ENCODE results near the gene SOX1.

The SOX1 gene

DNA sequence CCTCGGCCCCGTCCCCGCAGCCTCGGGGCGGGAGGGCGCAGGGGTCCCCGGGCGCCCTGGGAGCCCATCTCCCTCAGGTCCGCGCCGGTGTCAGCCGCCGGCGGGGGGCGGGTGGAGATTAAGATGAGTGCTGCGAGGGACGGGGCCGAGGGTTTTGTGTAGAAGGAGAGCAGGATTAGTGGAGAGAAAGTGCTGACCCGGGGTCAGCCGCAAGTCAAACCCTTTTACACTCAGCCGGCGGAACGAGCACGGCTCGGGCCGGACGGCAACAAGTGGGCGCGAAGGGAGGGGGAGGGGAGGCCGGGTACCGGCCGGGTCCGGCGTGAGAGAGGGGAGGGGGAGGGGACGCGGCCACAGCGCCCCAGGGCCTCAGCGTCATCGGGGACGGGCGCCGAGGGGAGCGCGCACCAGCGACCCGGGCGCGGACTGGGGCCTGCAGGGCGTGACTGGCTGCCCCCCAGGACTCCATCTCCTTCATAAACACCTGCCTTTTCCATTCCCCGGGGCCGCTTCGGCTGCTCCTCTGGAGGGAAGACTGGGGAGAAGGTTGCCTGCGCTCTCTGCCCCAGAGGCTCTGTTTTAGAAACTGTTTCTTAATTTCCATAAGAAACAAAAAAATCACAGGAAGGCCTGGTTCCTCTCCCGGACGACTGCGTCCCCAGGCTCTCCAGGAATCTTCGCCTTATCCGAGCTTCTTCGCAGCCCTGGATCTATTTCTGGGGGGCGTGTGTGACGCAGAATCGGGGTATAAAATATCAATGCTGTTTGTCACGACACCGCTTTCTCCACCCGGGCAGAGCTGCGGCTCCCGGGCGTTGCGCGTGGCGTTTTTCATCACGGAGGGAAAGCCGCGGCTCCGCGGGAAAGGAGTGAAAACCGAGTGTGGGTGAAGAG, 6.5 kb downstream of the SOX1 start:
- DNase-seq, result no peak

- no peak for DNase-seq
These were observed 7.4 kb downstream of the SOX1 start for GRCh38 chr13:112074139-112074865.

- DNase-seq, result no peak
These were observed 10.8 kb downstream of the SOX1 start for GRCh38 chr13:112077729-112078128.

- no peak for DNase-seq
These were observed 11.3 kb downstream of the SOX1 start for GRCh38 chr13:112078216-112078615.

DNA sequence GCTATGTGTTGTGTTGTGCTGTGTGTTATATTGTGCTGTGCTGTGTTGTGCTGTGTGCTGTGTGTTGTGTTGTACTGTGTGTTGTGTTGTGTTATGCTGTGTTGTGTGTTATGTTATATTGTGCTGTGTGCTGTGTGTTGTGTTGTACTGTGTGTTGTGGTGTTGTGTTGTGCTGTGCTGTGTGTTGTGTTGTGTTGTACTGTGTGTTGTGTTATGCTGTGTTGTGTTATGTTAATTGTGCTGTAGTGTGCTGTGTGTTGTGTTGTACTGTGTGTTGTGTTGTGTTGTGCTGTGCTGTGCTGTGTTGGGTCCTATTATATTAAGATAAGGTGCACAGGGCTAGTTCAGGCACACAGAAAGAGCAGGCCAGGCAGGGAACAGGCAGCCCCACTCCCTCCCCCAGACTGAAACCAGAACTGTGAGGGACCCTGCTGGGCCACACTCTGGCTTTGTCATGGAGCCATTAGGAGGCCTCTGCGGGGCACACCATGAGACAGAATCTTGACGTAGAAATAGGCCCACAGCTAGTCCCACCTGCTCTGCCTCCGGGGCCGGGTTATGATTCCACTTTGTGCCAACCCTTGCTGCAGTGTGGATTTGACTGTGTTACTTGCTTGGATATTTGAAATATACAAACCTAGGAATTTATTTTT, 12.1 kb downstream of the SOX1 start:
- DNase-seq, result no peak

DNA sequence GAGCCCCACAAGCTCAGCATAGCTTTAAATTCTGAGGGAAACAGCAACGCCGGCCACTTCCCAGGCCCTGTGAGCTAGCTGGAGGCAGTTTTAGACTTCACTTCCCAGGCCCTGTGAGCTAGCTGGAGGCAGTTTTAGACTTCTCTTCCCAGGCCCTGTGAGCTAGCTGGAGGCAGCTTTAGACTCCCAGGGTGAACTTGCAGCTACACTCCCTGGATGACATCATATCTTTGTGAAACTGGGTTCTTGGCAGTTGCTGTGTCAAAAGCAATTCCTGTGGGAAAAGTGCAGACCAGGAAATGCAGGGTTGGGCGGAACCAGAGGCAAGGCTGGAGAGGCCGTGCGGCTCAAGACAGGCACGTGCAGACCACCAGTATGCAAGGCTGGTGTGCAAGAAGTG, 12.7 kb downstream of the SOX1 start:
- DNase-seq, result no peak

DNA sequence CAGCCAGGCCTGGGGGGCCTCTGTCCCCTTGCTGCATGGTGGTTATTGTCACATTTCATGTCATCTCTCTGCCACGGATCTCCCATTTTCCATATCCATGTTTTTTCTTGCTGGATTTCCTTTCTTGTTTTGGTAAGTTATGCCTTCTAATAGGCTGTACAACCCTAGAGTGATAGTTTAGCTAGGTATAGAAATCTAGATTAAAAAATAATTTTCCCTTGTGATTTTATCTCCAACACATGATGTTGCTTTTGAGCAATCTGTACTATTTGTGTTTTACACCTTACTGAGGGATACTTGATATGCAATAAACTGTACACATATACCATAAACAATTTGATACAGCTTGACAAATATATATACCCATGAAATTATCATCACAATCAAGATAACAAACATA, 17.0 kb downstream of the SOX1 start:
- DNase-seq, result no peak

GRCh38 chr13:112092453-112092852, 25.5 kb downstream of the SOX1 start:
- no peak for DNase-seq

DNA sequence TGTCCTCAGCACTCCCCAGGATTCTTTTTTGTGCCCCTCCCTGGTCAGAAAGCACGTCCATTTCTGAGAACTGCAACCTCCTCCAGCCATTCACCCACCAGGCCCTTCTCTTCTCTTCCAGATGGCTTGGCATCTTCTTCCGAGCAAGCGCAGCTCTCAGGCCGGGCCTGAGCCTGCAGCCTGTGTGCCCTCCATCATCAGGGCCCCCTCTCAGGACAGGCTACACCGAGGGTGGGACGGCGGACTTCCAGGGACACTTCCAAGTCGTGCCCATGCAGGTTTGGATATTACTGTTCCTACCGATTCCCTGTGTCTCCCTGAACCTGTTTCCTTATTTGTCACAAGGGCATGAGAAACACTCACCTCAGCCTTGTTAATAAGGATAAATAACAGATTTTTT, 28.4 kb downstream of the SOX1 start:
- DNase-seq, result no peak

- no peak for DNase-seq
These were observed 30.0 kb downstream of the SOX1 start for GRCh38 chr13:112096959-112097358.

DNA sequence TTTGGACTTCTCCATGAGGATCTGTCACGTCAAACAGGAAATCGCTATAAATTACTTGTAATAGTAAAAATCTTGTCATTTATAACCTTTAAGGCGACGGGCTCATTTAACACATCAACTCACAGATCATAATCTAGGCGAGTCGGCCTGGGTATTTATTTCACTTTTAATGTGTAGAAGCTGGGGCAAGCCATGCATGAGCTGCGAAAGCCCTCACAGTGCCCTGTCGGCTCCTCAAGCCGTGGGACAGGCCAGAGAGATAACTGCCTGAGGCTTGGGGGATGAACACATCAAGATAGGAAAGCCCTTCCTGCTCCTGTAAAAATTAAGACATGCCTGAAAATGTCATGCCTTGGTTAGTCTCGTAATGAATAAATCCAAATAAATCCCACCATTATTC, 30.8 kb downstream of the SOX1 start:
- no peak for DNase-seq

DNA sequence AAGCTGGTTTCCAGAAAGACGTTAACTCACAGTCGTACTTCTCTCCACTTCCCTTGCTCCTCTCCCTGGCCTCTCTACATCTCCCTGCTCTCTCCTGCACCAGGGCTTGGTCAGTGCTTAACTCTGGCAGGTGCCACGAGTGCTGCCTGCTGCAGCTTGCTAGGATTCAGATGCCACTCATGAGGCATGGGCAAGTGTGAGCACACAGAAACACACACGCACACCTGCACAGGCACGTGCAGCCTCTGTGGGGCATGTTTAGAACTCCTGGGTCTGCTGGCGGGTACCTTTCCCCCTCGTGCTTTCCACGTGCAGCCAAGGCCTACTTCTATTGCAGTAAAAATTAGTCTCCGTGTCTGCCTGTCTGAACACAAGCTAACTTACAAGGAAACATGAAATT, 31.8 kb downstream of the SOX1 start:
- no peak for DNase-seq

DNA sequence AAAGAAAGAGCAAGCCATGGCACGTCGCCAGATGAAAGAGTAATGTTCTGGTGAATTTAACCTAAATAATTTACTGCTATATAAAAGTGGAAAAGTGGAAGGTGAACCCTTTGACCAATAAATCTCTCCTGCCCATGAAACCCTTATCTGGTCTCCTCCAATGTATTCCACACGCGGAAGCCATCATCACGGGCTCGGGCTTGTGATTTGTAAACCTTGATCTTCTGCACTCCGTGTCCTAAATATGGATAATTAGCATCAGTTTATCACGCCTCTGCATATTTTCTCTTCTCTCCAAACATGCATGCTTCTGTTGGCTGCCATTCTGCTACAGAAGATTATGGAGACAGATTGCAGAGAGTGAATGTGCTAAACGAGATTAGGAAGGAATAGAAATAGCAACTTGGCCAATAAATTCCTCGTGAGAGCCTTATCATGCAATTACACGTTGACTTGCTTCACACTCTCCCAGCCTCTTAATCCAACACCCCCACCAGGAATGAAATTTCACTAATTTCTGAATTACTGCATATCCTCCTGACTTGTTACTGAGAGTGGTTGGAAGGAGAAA, 34.5 kb downstream of the SOX1 start:
- DNase-seq, result no peak

- no peak for DNase-seq
These were observed 35.3 kb downstream of the SOX1 start for GRCh38 chr13:112102243-112102642.

GRCh38 chr13:112103260-112103838, 36.4 kb downstream of the SOX1 start:
- no peak for DNase-seq

DNA sequence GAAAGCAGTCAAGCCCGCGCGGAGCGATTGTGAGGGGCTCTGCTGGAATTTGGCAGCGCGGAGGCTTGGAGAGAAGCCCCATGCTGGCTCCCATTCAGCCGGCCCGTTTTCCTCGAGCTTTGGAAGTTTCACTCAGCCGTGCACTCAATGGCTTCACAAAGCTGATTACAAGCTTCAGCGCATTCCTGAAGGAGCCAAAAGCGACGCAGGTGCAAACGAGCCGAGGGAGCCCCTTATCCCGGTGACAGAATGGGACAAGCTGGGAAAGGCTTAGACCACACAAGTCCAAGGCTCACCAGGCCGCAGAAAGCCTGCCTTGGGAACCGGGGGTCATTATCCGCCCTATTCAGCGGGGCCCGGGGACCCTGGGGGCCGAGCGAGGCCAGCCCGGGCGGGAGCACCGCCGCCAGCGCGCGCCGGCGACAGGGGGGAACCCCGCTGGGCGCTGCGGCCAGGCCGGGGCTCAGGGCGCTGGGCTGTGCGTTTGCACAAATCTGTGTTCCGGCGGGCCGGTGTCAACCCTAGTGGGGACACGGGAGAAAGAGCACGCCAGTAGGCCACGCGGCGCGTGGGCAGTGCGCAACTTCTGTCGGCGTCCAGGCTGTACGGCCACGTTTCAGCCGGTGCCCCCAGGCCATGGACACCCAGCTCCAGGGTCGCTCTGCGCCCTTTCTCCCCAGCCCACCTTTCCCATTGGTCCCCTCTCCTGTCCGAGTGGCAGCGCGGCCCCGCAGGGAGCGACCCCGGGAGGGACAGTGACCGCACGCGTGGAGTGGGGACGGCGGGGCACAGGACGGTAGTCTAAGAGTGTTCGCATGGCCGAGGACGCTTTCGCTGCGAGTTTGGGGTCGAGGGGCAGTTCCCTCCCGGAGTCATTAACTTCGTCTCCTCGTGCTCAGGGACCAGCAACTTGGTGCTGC, 37.3 kb downstream of the SOX1 start:
- no peak for DNase-seq

DNA sequence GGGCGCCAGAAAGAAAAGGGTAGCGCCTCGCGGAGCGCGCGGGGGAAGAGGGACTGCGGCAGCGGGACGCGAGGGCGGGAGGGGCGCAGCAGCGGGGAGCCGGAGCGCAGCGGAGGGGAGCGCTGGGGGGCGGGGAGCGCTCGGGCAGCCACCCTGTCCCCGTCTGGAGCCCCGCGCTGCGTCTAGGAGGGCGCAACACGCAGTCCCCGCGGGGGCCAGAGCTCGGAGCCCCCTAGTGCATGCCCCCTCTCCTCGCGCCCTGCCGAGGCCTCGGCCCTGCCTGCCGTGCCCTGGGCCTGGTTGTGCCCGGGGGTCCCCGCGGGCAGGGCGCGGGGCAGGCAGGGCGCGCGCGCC, 37.9 kb downstream of the SOX1 start:
- no peak for DNase-seq

GRCh38 chr13:112105244-112105681, 38.3 kb downstream of the SOX1 start:
- DNase-seq, result no peak

DNA sequence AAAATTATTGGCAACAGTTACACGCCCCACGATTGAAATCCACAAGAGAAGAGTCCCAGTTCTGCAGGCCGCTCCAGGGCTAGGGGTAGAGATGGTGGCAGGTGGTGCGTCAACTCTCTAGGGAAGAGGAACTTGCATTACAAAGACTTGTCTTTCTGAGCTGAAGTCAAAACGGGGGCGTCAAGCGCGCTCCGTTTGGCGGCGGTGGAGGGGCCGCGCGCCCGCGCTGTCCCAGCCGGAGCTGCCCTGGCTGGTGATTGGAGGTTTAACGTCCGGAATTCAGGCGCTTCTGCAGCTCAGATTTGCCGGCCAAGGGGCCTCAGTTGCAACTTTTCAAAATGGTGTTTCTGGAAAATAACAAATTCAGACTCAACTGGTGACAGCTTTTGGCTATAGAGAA, 38.9 kb downstream of the SOX1 start:
- DNase-seq, result no peak

GRCh38 chr13:112106478-112107141, 39.7 kb downstream of the SOX1 start:
- no peak for DNase-seq

DNA sequence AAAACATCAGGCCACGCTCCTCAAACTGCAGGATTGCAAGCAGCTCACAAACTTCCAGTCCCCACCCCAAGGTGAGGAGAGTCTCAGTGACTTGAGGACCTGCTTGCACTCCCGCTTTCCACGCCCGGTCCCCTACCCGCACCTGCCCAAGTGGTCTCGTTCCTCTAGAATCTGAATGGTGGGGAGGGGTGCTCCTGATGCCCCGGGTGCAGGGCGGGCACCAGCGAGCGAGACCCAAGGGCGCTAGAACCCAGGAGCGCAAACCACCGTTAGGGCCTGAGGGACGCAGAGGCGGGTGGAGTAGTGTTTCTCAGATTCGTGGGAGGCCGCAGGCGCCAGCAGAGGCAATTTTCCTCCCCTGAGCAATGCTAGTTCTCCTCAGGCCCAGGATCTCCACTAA, 40.3 kb downstream of the SOX1 start:
- no peak for DNase-seq

All from activated CD4-positive, alpha-beta T cell treated with anti-CD3 and anti-CD28 coated beads for 4 hours (primary cell).